K562 (cell line): ENCODE measurements around the gene SLC12A6. TPM values are rescaled to one million over a fixed set of nuclear protein-coding genes. Genes with fewer than 3 reads are reported as not detected.

Source experiments
- EGR1 ChIP-seq: fragments of 450-650 bp; conservative IDR thresholded peaks from 2 replicates; pipeline ENCODE4 v1.6.1; 2017; ENCODE audit warnings: mild to moderate bottlenecking
- GATAD2A ChIP-seq: fragments of 450-650 bp; IDR thresholded peaks from 2 replicates; pipeline ENCODE4 v1.6.1; 2017
- HEY1 ChIP-seq: fragments of 250-450 bp; sonication (Bioruptor Pico); IDR thresholded peaks from 2 replicates; pipeline ENCODE4 v1.5.0; 2020; ENCODE audit warnings: mild to moderate bottlenecking, moderate library complexity, borderline replicate concordance
- ILK ChIP-seq: fragments of 450-650 bp; IDR thresholded peaks from 2 replicates; pipeline ENCODE4 v1.6.1; 2016; ENCODE audit warnings: missing genetic modification characterization, low read depth, mild to moderate bottlenecking, missing compliant biosample characterization, moderate library complexity, borderline replicate concordance
- KDM5B ChIP-seq: fragments of 200-600 bp; sonication (generic); IDR thresholded peaks from 2 replicates; pipeline ENCODE4 v1.6.1; 2012; ENCODE audit warnings: low read depth, mild to moderate bottlenecking, moderate library complexity, low read length, control low read depth, inconsistent platforms; ENCODE audit not compliant: insufficient replicate concordance
- MLX ChIP-seq, 2 experiments: fragments of 450-650 bp in 1 of 2; sonication (generic) in 1 of 2; formaldehyde crosslinking; conservative IDR thresholded peaks; 2 replicates each; pipeline versions ENCODE4 v1.4.0 to v1.8.1; 2020 to 2022; ENCODE audit warnings: mild to moderate bottlenecking in 1 of 2, missing genetic modification reagents in 1 of 2
- ZNF24 ChIP-seq: fragments of 450-650 bp; IDR thresholded peaks from 2 replicates; pipeline ENCODE4 v1.6.1; 2016
- ZNF561 ChIP-seq: fragments of 450-650 bp; formaldehyde crosslinking; conservative IDR thresholded peaks from 2 replicates; pipeline ENCODE4 v1.4.0; 2020; ENCODE audit warnings: mild to moderate bottlenecking, moderate library complexity
- ZNF592 ChIP-seq: fragments of 450-650 bp; IDR thresholded peaks from 2 replicates; pipeline ENCODE4 v1.6.1; 2017; ENCODE audit warnings: antibody characterized with exemption, mild to moderate bottlenecking
- polyA plus RNA-seq, 8 experiments: library from polyadenylated mRNA; depleted of rRNA in 4 of 8; stranded (reverse) in 5 of 8; unstranded in 3 of 8; fragments of >200 nt; fragmentation: Nextera tagmentation in 2 of 8; fragmentation: Illumina TruSeq in 1 of 8; extraction: Ambion mirVana in 2 of 8; extraction: Trizol in 1 of 8; gene quantifications; 2 replicates each; pipeline versions ENCODE4 v1.2.1 to v1.2.3, GENCODE V29; 2011 to 2014; ENCODE audit warnings: inconsistent platforms in 1 of 8, missing spikeins in 1 of 8
- total RNA-seq, 7 experiments: library from RNA; depleted of rRNA in 6 of 7; stranded (reverse); fragments of >200 nt in 6 of 7; fragmentation: Illumina TruSeq in 2 of 7; extraction: Trizol in 2 of 7; gene quantifications; 2 replicates each; pipeline versions ENCODE4 v1.2.1 to v1.2.3, GENCODE V29; 2011 to 2021; ENCODE audit warnings: low replicate concordance in 1 of 7
- TF ChIP-seq, protein P1 (sequence below): sonication (generic); formaldehyde crosslinking; IDR thresholded peaks from 2 replicates; pipeline ENCODE4 v1.8.0; 2022; ENCODE audit warnings: missing genetic modification reagents, mild to moderate bottlenecking, borderline replicate concordance

SLC12A6 gene
- total and polyA plus RNA-seq, 9 of the 15 experiments (the other 6 are each of a cell fraction or from before 2014, with no cell fraction given), result 1.4 to 16.4 (median 6.7) TPM

DNA sequence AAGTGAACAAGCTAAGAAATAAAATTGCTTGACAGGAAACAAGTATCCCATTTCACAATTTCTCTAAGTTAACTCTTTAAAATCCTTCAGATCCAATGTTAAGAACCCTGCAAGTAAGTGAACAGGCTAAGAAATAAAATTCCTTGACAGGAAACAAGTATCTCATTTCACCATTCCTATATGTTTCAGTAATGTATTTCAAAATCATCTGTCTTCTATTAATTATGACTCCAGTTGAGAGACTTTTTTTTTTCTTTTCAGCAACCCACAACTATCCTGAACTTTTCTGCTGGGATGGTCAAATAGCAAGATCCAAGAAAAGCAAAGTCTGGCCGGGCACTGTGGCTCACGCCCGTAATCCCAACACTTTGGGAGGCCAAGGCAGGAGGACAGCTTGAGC is 2.4 kb upstream of the SLC12A6 start (continued):
- no peak for TF ChIP-seq MLX (CRISPR knock-in tag; conservative IDR thresholded peaks at IDR 0.05)
- TF ChIP-seq EGR1, result no peak
- no peak for TF ChIP-seq ZNF592
- TF ChIP-seq, protein P1, sequence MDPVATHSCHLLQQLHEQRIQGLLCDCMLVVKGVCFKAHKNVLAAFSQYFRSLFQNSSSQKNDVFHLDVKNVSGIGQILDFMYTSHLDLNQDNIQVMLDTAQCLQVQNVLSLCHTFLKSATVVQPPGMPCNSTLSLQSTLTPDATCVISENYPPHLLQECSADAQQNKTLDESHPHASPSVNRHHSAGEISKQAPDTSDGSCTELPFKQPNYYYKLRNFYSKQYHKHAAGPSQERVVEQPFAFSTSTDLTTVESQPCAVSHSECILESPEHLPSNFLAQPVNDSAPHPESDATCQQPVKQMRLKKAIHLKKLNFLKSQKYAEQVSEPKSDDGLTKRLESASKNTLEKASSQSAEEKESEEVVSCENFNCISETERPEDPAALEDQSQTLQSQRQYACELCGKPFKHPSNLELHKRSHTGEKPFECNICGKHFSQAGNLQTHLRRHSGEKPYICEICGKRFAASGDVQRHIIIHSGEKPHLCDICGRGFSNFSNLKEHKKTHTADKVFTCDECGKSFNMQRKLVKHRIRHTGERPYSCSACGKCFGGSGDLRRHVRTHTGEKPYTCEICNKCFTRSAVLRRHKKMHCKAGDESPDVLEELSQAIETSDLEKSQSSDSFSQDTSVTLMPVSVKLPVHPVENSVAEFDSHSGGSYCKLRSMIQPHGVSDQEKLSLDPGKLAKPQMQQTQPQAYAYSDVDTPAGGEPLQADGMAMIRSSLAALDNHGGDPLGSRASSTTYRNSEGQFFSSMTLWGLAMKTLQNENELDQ (CRISPR knock-in tag), result no peak
- no peak for TF ChIP-seq GATAD2A
- no peak for TF ChIP-seq ZNF561 (CRISPR knock-in tag)
- TF ChIP-seq KDM5B, result no peak
- no peak for TF ChIP-seq ILK (tag)
- TF ChIP-seq HEY1 (CRISPR knock-in tag), result no peak
- no peak for TF ChIP-seq ZNF24
